HCT116 (cell line): Measurements from ENCODE around the gene SMARCA2. TPM values are rescaled to one million over a fixed set of nuclear protein-coding genes. Genes with fewer than 3 reads are reported as not detected.

ENCODE experiments used
- ATAC-seq: fragments of 200-7000 bp; cut with Tn5 transposase; 2 replicates; pipeline ENCODE4 v1.9.1; 2020; ENCODE audit warnings: mild to moderate bottlenecking, moderate library complexity
- BruUV-seq: library from RNA; stranded (reverse); fragments of 400-500 nt; replicated peaks from 2 replicates; lab custom pipeline; 2021; lab: Mats Ljungman, UMichigan
- CTCF ChIA-PET: fragments of 300-600 bp; sonication (Branson Sonifier 250); formaldehyde crosslinking; loops from one replicate; lab custom pipeline; 2021; ENCODE audit warnings: antibody characterized with exemption; lab: Charles Lee
- POLR2A ChIA-PET: fragments of 300-600, 350-600 bp; sonication (Branson Sonifier 250); formaldehyde crosslinking; loops from one replicate; lab custom pipeline; 2021; ENCODE audit warnings: antibody characterized with exemption; lab: Charles Lee
- RAD21 ChIA-PET, 2 experiments: fragments of 300-600 bp; sonication (Branson Sonifier 250); formaldehyde crosslinking; loops; one replicate each; lab custom pipeline; 2023; ENCODE audit warnings: low total read pairs in 2 of 2; ENCODE audit not compliant: uncharacterized antibody in 2 of 2, unreplicated experiment in 2 of 2, low non-redundant PET in 1 of 2; lab: Charles Lee
- DNase-seq: peaks from one replicate; pipeline ENCODE4 v3.0.0-alpha.2; 2010; ENCODE audit warnings: low read depth, low spot score
- H2AFZ ChIP-seq: fragments of 200-600 bp; shearing (Covaris generic), sonication (generic); 2 replicates; pipeline ENCODE4 v1.6.1; 2017; ENCODE audit warnings: low read depth, mixed run types, mixed read lengths, antibody characterized with exemption, low read length; ENCODE audit not compliant: poor library complexity, severe bottlenecking
- H3K27ac ChIP-seq: 2 replicates; pipeline ENCODE4 v1.5.1; 2012; ENCODE audit warnings: low read depth, low read length
- H3K27me3 ChIP-seq: fragments of 200-600 bp; sonication (generic); 2 replicates; pipeline ENCODE4 v1.6.1; 2016; ENCODE audit warnings: mixed run types, low read length, mixed read lengths; ENCODE audit not compliant: insufficient read depth
- H3K36me3 ChIP-seq, 2 experiments: fragments of 200-500 bp in 1 of 2; fragments of 200-600 bp in 1 of 2; sonication (Bioruptor generic) in 1 of 2; sonication (generic) in 1 of 2; 2 replicates each; pipeline versions ENCODE4 v1.5.1 to v1.6.1; 2014 to 2016; ENCODE audit warnings: low read length in 2 of 2, inconsistent platforms in 1 of 2, mixed read lengths in 1 of 2, mixed run types in 1 of 2; ENCODE audit not compliant: insufficient read depth in 2 of 2, control insufficient read depth in 1 of 2
- H3K4me1 ChIP-seq, 2 experiments: fragments of 200-600 bp in 1 of 2; sonication (generic) in 1 of 2; 2 replicates each; pipeline versions ENCODE4 v1.5.1 to v1.6.1; 2012 to 2017; ENCODE audit warnings: low read length in 2 of 2, inconsistent platforms in 1 of 2, mild to moderate bottlenecking in 1 of 2, mixed read lengths in 1 of 2, mixed run types in 1 of 2, moderate library complexity in 1 of 2; ENCODE audit not compliant: insufficient read depth in 2 of 2, control insufficient read depth in 1 of 2
- H3K4me2 ChIP-seq: fragments of 200-600 bp; sonication (generic); 2 replicates; pipeline ENCODE4 v1.6.1; 2017; ENCODE audit warnings: mixed run types, low read length, mixed read lengths
- H3K4me3 ChIP-seq, 2 experiments: fragments of 200-600 bp in 1 of 2; sonication (generic) in 1 of 2; replicated peaks in 1 of 2; 2 replicates each; pipeline ENCODE4 v1.5.1; 2011 to 2016; ENCODE audit warnings: low read length in 2 of 2, control low read depth in 1 of 2, low read depth in 1 of 2, mild to moderate bottlenecking in 1 of 2, mixed read lengths in 1 of 2, mixed run types in 1 of 2
- H3K79me2 ChIP-seq: fragments of 200-600 bp; sonication (generic); 2 replicates; pipeline ENCODE4 v1.6.1; 2017; ENCODE audit warnings: mild to moderate bottlenecking, mixed run types, low read length, moderate library complexity, mixed read lengths; ENCODE audit not compliant: insufficient read depth
- H3K9ac ChIP-seq: fragments of 200-600 bp; sonication (generic); 2 replicates; pipeline ENCODE4 v1.6.1; 2016; ENCODE audit warnings: low read length, mixed read lengths
- H3K9me2 ChIP-seq: fragments of 200-600 bp; sonication (generic), shearing (Covaris generic); 2 replicates; pipeline ENCODE4 v1.6.1; 2017; ENCODE audit warnings: mixed run types, mild to moderate bottlenecking, moderate library complexity; ENCODE audit not compliant: insufficient read depth
- H3K9me3 ChIP-seq, 2 experiments: fragments of 200-500 bp in 1 of 2; fragments of 200-600 bp in 1 of 2; sonication (Bioruptor generic) in 1 of 2; sonication (generic) in 1 of 2; 2 replicates each; pipeline ENCODE4 v1.6.1; 2014 to 2017; ENCODE audit warnings: low read length in 2 of 2, mixed read lengths in 2 of 2, inconsistent platforms in 1 of 2, low read depth in 1 of 2, mild to moderate bottlenecking in 1 of 2, mixed run types in 1 of 2, moderate library complexity in 1 of 2; ENCODE audit not compliant: control insufficient read depth in 1 of 2, insufficient read depth in 1 of 2
- H4K20me1 ChIP-seq: fragments of 200-600 bp; sonication (generic), shearing (Covaris generic); 2 replicates; pipeline ENCODE4 v1.6.1; 2017; ENCODE audit warnings: mixed run types, mild to moderate bottlenecking, moderate library complexity; ENCODE audit not compliant: insufficient read depth
- CBX3 ChIP-seq: IDR thresholded peaks from 2 replicates; pipeline ENCODE4 v1.6.1; 2012; ENCODE audit warnings: low read depth
- CEBPB ChIP-seq: IDR thresholded peaks from 2 replicates; pipeline ENCODE4 v1.6.1; 2012; ENCODE audit warnings: low read depth
- ELF1 ChIP-seq: IDR thresholded peaks from 2 replicates; pipeline ENCODE4 v1.6.1; 2012; ENCODE audit warnings: low read depth, borderline replicate concordance
- EZH2 ChIP-seq: fragments of 200-600 bp; sonication (generic); IDR thresholded peaks from 2 replicates; pipeline ENCODE4 v1.6.1; 2017; ENCODE audit warnings: antibody characterized with exemption, mixed run types
- FOSL1 ChIP-seq: IDR thresholded peaks from 2 replicates; pipeline ENCODE4 v1.6.1; 2012; ENCODE audit warnings: low read depth
- MAX ChIP-seq: IDR thresholded peaks from 2 replicates; pipeline ENCODE4 v1.6.1; 2012
- POLR2AphosphoS5 ChIP-seq: IDR thresholded peaks from 2 replicates; pipeline ENCODE4 v1.6.1; 2011; ENCODE audit warnings: mild to moderate bottlenecking, low read depth, low read length, moderate library complexity
- RAD21 ChIP-seq: IDR thresholded peaks from 2 replicates; pipeline ENCODE4 v1.6.1; 2012; ENCODE audit warnings: low read depth, mild to moderate bottlenecking
- SIN3A ChIP-seq: IDR thresholded peaks from 2 replicates; pipeline ENCODE4 v1.6.1; 2012; ENCODE audit warnings: low read depth
- SP1 ChIP-seq: IDR thresholded peaks from 2 replicates; pipeline ENCODE4 v1.6.1; 2012; ENCODE audit warnings: low read depth
- intact Hi-C: fragments of 100-400 bp; cut with micrococcal nuclease; formaldehyde crosslinking; loops from 2 replicates; pipeline ENCODE4 v1.10.0; 2022
- total RNA-seq: library from RNA; stranded (reverse); gene quantifications from one replicate; pipeline ENCODE4 v1.2.1, GENCODE V29; 2021; ENCODE audit not compliant: unreplicated experiment
- TF ChIP-seq, protein P1 (sequence below): IDR thresholded peaks from 2 replicates; pipeline ENCODE4 v1.6.1; 2011; ENCODE audit warnings: mild to moderate bottlenecking, low read length, moderate library complexity; ENCODE audit not compliant: insufficient replicate concordance; ENCODE audit errors: extremely low read depth

Gene SMARCA2
- total RNA-seq, 1 experiment from 2014 or later, result 14.7 TPM

GRCh38 chr9:2109069-2109650, 94.0 kb downstream of the SMARCA2 start:
- Histone ChIP-seq H3K79me2 (no peaks in the 10 kb centered on the region), H3K9me3 (no peaks in the 10 kb centered on the region), H3K4me1 (no peaks in the 10 kb centered on the region), H4K20me1 (no peaks in the 10 kb centered on the region), H3K27me3 (no peaks in the 10 kb centered on the region), H3K4me2 (no peak overlapping the region), H3K27ac (no peak overlapping the region), H3K36me3 (no peaks in the 10 kb centered on the region), H3K9ac (no peak overlapping the region), H3K9me2 (no peaks in the 10 kb centered on the region), H3K4me3 (no peak overlapping the region), H2AFZ (no peak overlapping the region)
- ATAC-seq (no peak), DNase-seq (no peak)
- ChIA-PET RAD21 (no interaction called here), CTCF (no interaction called here), POLR2A (no interaction called here)
- no peak for TF ChIP-seq RAD21
- TF ChIP-seq CBX3, result no peak
- no peak for TF ChIP-seq ELF1
- TF ChIP-seq EZH2, result no peak
- no peak for TF ChIP-seq SP1
- no peak for TF ChIP-seq MAX
- no peak for TF ChIP-seq POLR2AphosphoS5
- no peak for TF ChIP-seq FOSL1
- no peak for TF ChIP-seq SIN3A
- no peak for TF ChIP-seq CEBPB
- TF ChIP-seq, protein P1, sequence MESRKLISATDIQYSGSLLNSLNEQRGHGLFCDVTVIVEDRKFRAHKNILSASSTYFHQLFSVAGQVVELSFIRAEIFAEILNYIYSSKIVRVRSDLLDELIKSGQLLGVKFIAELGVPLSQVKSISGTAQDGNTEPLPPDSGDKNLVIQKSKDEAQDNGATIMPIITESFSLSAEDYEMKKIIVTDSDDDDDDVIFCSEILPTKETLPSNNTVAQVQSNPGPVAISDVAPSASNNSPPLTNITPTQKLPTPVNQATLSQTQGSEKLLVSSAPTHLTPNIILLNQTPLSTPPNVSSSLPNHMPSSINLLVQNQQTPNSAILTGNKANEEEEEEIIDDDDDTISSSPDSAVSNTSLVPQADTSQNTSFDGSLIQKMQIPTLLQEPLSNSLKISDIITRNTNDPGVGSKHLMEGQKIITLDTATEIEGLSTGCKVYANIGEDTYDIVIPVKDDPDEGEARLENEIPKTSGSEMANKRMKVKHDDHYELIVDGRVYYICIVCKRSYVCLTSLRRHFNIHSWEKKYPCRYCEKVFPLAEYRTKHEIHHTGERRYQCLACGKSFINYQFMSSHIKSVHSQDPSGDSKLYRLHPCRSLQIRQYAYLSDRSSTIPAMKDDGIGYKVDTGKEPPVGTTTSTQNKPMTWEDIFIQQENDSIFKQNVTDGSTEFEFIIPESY, result no peak
- BruUV-seq, result no TSS peak
- intact Hi-C loops, result no loop called here
